Measurements from ENCODE around the gene REPS2.

Gene REPS2

DNA sequence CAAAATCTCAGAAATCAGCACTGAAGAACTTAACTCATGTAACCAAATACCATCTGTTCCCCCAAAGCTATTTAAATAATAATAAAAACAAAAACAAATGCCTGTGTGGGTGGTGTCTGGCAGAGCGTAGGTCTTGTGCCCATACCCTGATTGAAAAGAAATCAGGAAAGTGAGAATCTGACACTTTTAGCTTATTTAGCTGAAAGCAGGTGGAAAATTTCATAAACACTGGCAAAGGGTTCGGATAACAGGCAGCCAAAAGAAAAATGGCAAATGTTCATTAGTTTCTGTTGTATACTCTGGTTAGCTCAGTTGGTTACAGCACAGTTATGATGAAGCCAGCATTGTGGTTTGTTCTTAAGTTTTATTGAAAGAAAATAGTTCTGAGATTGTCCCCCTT is 48.3 kb downstream of the REPS2 start:
- H3K36me3 ChIP-seq (ENCODE audit: control insufficient read depth in 2 of 2, insufficient read depth in 2 of 2, low read length in 2 of 2) = no peaks in the 10 kb centered on the region
- H3K9me3 ChIP-seq (ENCODE audit: control insufficient read depth in 2 of 2, low read length in 2 of 2) = no peaks in the 10 kb centered on the region
- peaks cover 3 to 7% of the 10 kb centered on the region in 2 donors for H3K27me3 ChIP-seq (ENCODE audit: control insufficient read depth in 2 of 2, insufficient read depth in 2 of 2, low read length in 2 of 2)
- no peak overlapping the region for H3K27ac ChIP-seq (ENCODE audit: low read depth in 2 of 2, low read length in 2 of 2)
- H3K9ac ChIP-seq (ENCODE audit: low read depth in 1 of 2, low read length in 2 of 2) = no peak overlapping the region
- no peak overlapping the region for H3K4me3 ChIP-seq (ENCODE audit: low read length in 2 of 2)
- peaks cover 0 to 4% of the 10 kb centered on the region in 2 donors for H3K4me1 ChIP-seq (ENCODE audit: control insufficient read depth in 2 of 2, insufficient read depth in 2 of 2, low read length in 2 of 2)

GRCh38 chrX:16997313-16997712 is 50.9 kb downstream of the REPS2 start:
- no peak overlapping the region for H3K9ac ChIP-seq (ENCODE audit: low read depth in 1 of 2, low read length in 2 of 2)
- H3K9me3 ChIP-seq (ENCODE audit: control insufficient read depth in 2 of 2, low read length in 2 of 2) = no peaks in the 10 kb centered on the region
- no peaks in the 10 kb centered on the region for H3K36me3 ChIP-seq (ENCODE audit: control insufficient read depth in 2 of 2, insufficient read depth in 2 of 2, low read length in 2 of 2)
- H3K4me3 ChIP-seq (ENCODE audit: low read length in 2 of 2) = no peak overlapping the region
- H3K27me3 ChIP-seq (ENCODE audit: control insufficient read depth in 2 of 2, insufficient read depth in 2 of 2, low read length in 2 of 2) = peaks cover 3 to 7% of the 10 kb centered on the region in 2 donors
- no peaks in the 10 kb centered on the region for H3K4me1 ChIP-seq (ENCODE audit: control insufficient read depth in 2 of 2, insufficient read depth in 2 of 2, low read length in 2 of 2)
- H3K27ac ChIP-seq (ENCODE audit: low read depth in 2 of 2, low read length in 2 of 2) = no peak overlapping the region

DNA sequence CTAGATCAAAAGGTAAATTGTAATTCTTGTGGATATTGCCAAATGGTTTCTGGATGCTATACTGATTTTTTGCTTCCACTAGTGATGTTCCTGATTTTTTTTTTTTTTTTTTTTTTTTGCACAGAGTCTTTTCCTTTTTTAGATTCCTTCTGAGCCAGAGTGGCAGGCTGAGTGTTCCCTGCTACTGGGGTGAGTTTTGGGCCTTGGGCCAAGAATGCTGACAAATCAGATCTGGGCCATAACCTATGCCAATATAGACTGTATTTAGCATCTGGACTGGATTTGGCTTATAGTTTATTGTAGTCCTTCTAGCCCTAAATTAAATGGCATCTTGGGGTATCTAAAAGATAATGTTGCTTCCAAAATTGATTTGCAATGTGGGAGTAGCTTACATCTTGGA is 52.8 kb downstream of the REPS2 start:
- no peaks in the 10 kb centered on the region for H3K9me3 ChIP-seq (ENCODE audit: control insufficient read depth in 2 of 2, low read length in 2 of 2)
- H3K4me1 ChIP-seq (ENCODE audit: control insufficient read depth in 2 of 2, insufficient read depth in 2 of 2, low read length in 2 of 2) = no peaks in the 10 kb centered on the region
- peaks cover 3 to 7% of the 10 kb centered on the region in 2 donors for H3K27me3 ChIP-seq (ENCODE audit: control insufficient read depth in 2 of 2, insufficient read depth in 2 of 2, low read length in 2 of 2)
- no peaks in the 10 kb centered on the region for H3K36me3 ChIP-seq (ENCODE audit: control insufficient read depth in 2 of 2, insufficient read depth in 2 of 2, low read length in 2 of 2)
- H3K27ac ChIP-seq (ENCODE audit: low read depth in 2 of 2, low read length in 2 of 2) = no peak overlapping the region
- H3K4me3 ChIP-seq (ENCODE audit: low read length in 2 of 2) = no peak overlapping the region
- no peak overlapping the region for H3K9ac ChIP-seq (ENCODE audit: low read depth in 1 of 2, low read length in 2 of 2)

- Histone ChIP-seq H3K9me3 (ENCODE audit: control insufficient read depth in 2 of 2, low read length in 2 of 2) (no peaks in the 10 kb centered on the region), H3K4me1 (ENCODE audit: control insufficient read depth in 2 of 2, insufficient read depth in 2 of 2, low read length in 2 of 2) (no peaks in the 10 kb centered on the region), H3K9ac (ENCODE audit: low read depth in 1 of 2, low read length in 2 of 2) (no peak overlapping the region), H3K27me3 (ENCODE audit: control insufficient read depth in 2 of 2, insufficient read depth in 2 of 2, low read length in 2 of 2) (peaks cover under 1 to 7% of the 10 kb centered on the region in 2 donors), H3K27ac (ENCODE audit: low read depth in 2 of 2, low read length in 2 of 2) (no peak overlapping the region), H3K36me3 (ENCODE audit: control insufficient read depth in 2 of 2, insufficient read depth in 2 of 2, low read length in 2 of 2) (no peaks in the 10 kb centered on the region), H3K4me3 (ENCODE audit: low read length in 2 of 2) (no peak overlapping the region)
Measured at GRCh38 chrX:17000751-17001150, 54.3 kb downstream of the REPS2 start.

DNA sequence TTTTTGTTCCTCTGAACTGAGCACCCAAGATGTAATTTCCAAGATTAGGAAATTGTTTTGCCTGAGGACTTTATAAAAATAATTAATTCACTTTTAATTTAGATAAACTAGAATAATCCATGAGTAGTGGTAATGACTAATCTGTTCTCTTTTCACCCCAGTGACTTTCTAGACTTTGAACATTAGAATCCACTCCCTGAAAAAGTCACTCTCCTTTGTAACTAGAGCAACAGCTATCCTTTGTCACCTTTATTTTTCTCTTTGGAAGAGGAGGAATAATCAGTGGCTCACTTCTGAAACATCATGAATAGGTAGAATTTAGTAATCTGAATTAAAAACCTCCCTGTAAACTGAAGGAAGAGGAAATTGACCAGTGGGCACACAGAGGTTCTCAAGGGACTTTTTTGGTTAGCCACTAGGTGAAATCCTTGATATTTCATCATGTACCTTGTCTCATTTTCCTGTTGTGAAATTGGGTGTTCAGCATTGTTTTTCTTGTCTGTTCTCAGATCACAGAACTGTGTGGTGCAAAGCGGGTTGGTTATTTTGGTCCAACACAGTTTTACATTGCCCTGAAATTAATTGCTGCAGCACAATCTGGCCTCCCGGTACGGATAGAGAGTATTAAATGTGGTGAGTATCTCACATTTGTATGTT is 59.4 kb downstream of the REPS2 start:
- Histone ChIP-seq H3K36me3 (ENCODE audit: control insufficient read depth in 2 of 2, insufficient read depth in 2 of 2, low read length in 2 of 2) (no peaks in the 10 kb centered on the region), H3K9ac (ENCODE audit: low read depth in 1 of 2, low read length in 2 of 2) (no peak overlapping the region), H3K27me3 (ENCODE audit: control insufficient read depth in 2 of 2, insufficient read depth in 2 of 2, low read length in 2 of 2) (peaks cover 0 to 4% of the 10 kb centered on the region in 2 donors), H3K4me3 (ENCODE audit: low read length in 2 of 2) (no peak overlapping the region), H3K27ac (ENCODE audit: low read depth in 2 of 2, low read length in 2 of 2) (no peak overlapping the region), H3K4me1 (ENCODE audit: control insufficient read depth in 2 of 2, insufficient read depth in 2 of 2, low read length in 2 of 2) (no peaks in the 10 kb centered on the region), H3K9me3 (ENCODE audit: control insufficient read depth in 2 of 2, low read length in 2 of 2) (no peaks in the 10 kb centered on the region)

- H3K27ac ChIP-seq (ENCODE audit: low read depth in 2 of 2, low read length in 2 of 2) = no peak overlapping the region
- no peak overlapping the region for H3K4me3 ChIP-seq (ENCODE audit: low read length in 2 of 2)
- no peaks in the 10 kb centered on the region for H3K4me1 ChIP-seq (ENCODE audit: control insufficient read depth in 2 of 2, insufficient read depth in 2 of 2, low read length in 2 of 2)
- no peak overlapping the region for H3K9ac ChIP-seq (ENCODE audit: low read depth in 1 of 2, low read length in 2 of 2)
- no peaks in the 10 kb centered on the region for H3K9me3 ChIP-seq (ENCODE audit: control insufficient read depth in 2 of 2, low read length in 2 of 2)
- H3K36me3 ChIP-seq (ENCODE audit: control insufficient read depth in 2 of 2, insufficient read depth in 2 of 2, low read length in 2 of 2) = no peaks in the 10 kb centered on the region
- peaks cover 0 to 4% of the 10 kb centered on the region in 2 donors for H3K27me3 ChIP-seq (ENCODE audit: control insufficient read depth in 2 of 2, insufficient read depth in 2 of 2, low read length in 2 of 2)
Measured at GRCh38 chrX:17007134-17007768, 60.8 kb downstream of the REPS2 start.

- H3K36me3 ChIP-seq (ENCODE audit: control insufficient read depth in 2 of 2, insufficient read depth in 2 of 2, low read length in 2 of 2) = no peaks in the 10 kb centered on the region
- no peaks in the 10 kb centered on the region for H3K9me3 ChIP-seq (ENCODE audit: control insufficient read depth in 2 of 2, low read length in 2 of 2)
- H3K4me3 ChIP-seq (ENCODE audit: low read length in 2 of 2) = peak overlapping the region in 1 of 2 donors; percentile 46
- peak overlapping the region; percentile 72 to 74 for H3K27ac ChIP-seq (ENCODE audit: low read depth in 2 of 2, low read length in 2 of 2)
- peaks cover 0 to 4% of the 10 kb centered on the region in 2 donors for H3K27me3 ChIP-seq (ENCODE audit: control insufficient read depth in 2 of 2, insufficient read depth in 2 of 2, low read length in 2 of 2)
- H3K4me1 ChIP-seq (ENCODE audit: control insufficient read depth in 2 of 2, insufficient read depth in 2 of 2, low read length in 2 of 2) = no peaks in the 10 kb centered on the region
- H3K9ac ChIP-seq (ENCODE audit: low read depth in 1 of 2, low read length in 2 of 2) = peak overlapping the region in 1 of 2 donors; percentile 41
Measured at GRCh38 chrX:17009856-17010625, 63.6 kb downstream of the REPS2 start.

GRCh38 chrX:17012465-17012864 is 66.0 kb downstream of the REPS2 start:
- Histone ChIP-seq H3K4me1 (ENCODE audit: control insufficient read depth in 2 of 2, insufficient read depth in 2 of 2, low read length in 2 of 2) (no peaks in the 10 kb centered on the region), H3K9ac (ENCODE audit: low read depth in 1 of 2, low read length in 2 of 2) (no peak overlapping the region), H3K9me3 (ENCODE audit: control insufficient read depth in 2 of 2, low read length in 2 of 2) (no peaks in the 10 kb centered on the region), H3K4me3 (ENCODE audit: low read length in 2 of 2) (no peak overlapping the region), H3K27ac (ENCODE audit: low read depth in 2 of 2, low read length in 2 of 2) (no peak overlapping the region), H3K27me3 (ENCODE audit: control insufficient read depth in 2 of 2, insufficient read depth in 2 of 2, low read length in 2 of 2) (peaks cover 0 to 1% of the 10 kb centered on the region in 2 donors), H3K36me3 (ENCODE audit: control insufficient read depth in 2 of 2, insufficient read depth in 2 of 2, low read length in 2 of 2) (no peaks in the 10 kb centered on the region)

DNA sequence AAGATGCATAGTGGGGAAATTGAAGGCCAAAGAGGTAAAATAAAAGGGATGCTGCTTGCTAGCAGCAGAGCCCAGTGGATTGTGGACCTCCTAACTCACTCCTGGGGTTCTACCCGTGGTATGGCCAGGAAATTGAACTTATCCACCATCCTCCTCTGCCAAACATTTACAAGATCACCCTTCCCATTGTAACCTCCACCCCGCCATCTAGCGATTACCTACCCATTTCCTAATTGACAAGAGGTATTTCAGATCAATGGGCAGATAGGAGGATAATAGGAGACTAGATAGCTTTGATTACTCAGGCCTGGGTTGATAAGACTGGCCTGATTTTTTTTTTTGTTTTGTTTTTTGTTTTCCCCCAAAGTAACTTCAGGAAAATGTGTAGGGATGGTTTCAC is 67.8 kb downstream of the REPS2 start:
- Histone ChIP-seq H3K4me1 (ENCODE audit: control insufficient read depth in 2 of 2, insufficient read depth in 2 of 2, low read length in 2 of 2) (no peaks in the 10 kb centered on the region), H3K9ac (ENCODE audit: low read depth in 1 of 2, low read length in 2 of 2) (no peak overlapping the region), H3K36me3 (ENCODE audit: control insufficient read depth in 2 of 2, insufficient read depth in 2 of 2, low read length in 2 of 2) (no peaks in the 10 kb centered on the region), H3K27me3 (ENCODE audit: control insufficient read depth in 2 of 2, insufficient read depth in 2 of 2, low read length in 2 of 2) (no peaks in the 10 kb centered on the region), H3K4me3 (ENCODE audit: low read length in 2 of 2) (no peak overlapping the region), H3K9me3 (ENCODE audit: control insufficient read depth in 2 of 2, low read length in 2 of 2) (no peaks in the 10 kb centered on the region), H3K27ac (ENCODE audit: low read depth in 2 of 2, low read length in 2 of 2) (no peak overlapping the region)

- Histone ChIP-seq H3K9me3 (ENCODE audit: control insufficient read depth in 2 of 2, low read length in 2 of 2) (no peaks in the 10 kb centered on the region), H3K27me3 (ENCODE audit: control insufficient read depth in 2 of 2, insufficient read depth in 2 of 2, low read length in 2 of 2) (peaks cover 3 to 5% of the 10 kb centered on the region in 2 donors), H3K36me3 (ENCODE audit: control insufficient read depth in 2 of 2, insufficient read depth in 2 of 2, low read length in 2 of 2) (no peaks in the 10 kb centered on the region), H3K27ac (ENCODE audit: low read depth in 2 of 2, low read length in 2 of 2) (no peak overlapping the region), H3K4me3 (ENCODE audit: low read length in 2 of 2) (no peak overlapping the region), H3K9ac (ENCODE audit: low read depth in 1 of 2, low read length in 2 of 2) (no peak overlapping the region), H3K4me1 (ENCODE audit: control insufficient read depth in 2 of 2, insufficient read depth in 2 of 2, low read length in 2 of 2) (no peaks in the 10 kb centered on the region)
Measured at GRCh38 chrX:17017134-17017533, 70.7 kb downstream of the REPS2 start.

Measured in mucosa of rectum (tissue), 2 donors.